ENCODE data around the gene DDR2. TPM values are rescaled to one million over a fixed set of nuclear protein-coding genes. Genes with fewer than 3 reads are reported as not detected.

Gene DDR2
- total and polyA plus RNA-seq, 8 donors = 28.5 to 47.9 (median 45.0) TPM

DNA sequence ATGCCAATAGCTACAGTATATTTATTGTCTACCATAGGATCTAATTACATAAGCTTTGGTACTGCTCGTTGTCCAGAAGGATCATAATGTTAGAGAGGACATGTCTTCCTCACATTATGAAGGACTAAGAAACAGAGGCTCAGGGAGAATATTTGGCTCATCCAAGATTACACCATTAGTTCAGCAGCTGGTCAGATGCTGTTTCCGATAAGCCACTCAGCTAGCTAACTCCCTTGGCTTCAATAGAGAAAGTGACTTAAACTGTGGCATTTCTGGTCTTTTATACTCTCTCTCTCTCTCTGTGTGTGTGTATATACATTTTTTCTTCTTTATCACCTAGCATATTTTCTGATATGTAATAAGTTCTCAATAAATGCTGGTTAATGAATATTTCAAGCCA is 70.4 kb downstream of the DDR2 start:
- no peaks in the 10 kb centered on the region for H3K36me3 ChIP-seq
- TF ChIP-seq, protein P1, sequence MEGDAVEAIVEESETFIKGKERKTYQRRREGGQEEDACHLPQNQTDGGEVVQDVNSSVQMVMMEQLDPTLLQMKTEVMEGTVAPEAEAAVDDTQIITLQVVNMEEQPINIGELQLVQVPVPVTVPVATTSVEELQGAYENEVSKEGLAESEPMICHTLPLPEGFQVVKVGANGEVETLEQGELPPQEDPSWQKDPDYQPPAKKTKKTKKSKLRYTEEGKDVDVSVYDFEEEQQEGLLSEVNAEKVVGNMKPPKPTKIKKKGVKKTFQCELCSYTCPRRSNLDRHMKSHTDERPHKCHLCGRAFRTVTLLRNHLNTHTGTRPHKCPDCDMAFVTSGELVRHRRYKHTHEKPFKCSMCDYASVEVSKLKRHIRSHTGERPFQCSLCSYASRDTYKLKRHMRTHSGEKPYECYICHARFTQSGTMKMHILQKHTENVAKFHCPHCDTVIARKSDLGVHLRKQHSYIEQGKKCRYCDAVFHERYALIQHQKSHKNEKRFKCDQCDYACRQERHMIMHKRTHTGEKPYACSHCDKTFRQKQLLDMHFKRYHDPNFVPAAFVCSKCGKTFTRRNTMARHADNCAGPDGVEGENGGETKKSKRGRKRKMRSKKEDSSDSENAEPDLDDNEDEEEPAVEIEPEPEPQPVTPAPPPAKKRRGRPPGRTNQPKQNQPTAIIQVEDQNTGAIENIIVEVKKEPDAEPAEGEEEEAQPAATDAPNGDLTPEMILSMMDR (IDR thresholded peaks at IDR 0.05) = no peak
- H3K9me3 ChIP-seq = no peaks in the 10 kb centered on the region
- no peak for ATAC-seq
- H3K4me1 ChIP-seq = no peaks in the 10 kb centered on the region
- no peaks in the 10 kb centered on the region for H3K27me3 ChIP-seq
- H3K4me3 ChIP-seq = no peak overlapping the region
- intact Hi-C loops (cut with DNase I) = no loop called here
- no peak for DNase-seq
- no peak overlapping the region for H3K27ac ChIP-seq

DNA sequence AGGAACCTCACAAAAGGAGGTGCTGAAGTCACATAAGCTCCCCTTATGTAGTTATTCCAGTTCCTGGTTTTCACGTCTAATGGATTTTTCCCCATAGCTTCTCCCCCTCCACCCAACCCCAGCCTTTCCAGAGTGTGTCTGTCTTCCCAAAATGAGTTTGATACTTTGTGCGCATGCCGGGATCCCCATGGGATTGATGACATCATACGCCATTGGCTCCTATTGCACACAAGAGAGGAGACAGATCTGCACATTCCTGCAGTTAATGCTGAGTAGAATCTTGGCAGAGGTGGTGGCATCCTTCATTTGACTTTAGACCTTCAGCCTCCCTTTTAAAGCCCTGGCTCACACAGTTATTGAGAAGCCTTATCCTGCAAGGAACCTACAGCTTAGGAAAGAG is 71.4 kb downstream of the DDR2 start:
- no peaks in the 10 kb centered on the region for H3K4me1 ChIP-seq

DNA sequence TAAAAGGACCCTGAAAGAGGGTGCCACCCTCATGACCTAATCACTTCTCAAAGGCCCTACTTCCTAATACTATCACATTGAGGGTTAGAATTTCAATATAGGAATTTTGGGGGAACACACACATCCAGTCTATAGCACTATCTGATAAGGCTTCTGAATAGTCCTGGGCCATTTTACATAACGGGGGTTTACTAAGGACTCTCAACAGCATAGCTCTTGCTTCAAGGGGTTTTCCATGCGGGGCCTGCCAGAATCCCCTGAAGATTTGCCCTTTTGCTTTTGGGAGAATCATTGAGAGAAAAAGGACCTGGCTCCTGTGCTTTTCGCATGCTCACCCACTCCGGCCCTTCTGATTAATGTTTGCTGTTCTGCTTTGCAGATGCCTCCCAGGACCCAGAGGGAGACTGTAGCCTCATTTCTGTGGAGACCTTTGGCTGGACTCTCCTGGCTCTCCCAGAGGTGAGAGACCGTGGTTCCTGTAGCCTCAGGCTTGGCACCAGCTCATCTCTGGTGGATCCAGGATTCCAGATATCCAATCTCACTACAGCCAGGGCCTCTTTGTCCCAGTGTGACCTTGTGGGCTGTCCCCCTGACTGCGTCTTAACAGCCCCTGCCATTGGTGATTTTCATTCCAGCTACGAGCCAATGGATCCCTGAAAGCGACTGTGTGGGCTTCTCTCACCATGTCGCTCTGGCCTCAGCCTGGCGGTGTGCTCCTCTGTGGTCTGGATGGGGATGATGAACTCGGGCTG is 72.6 kb downstream of the DDR2 start:
- Histone ChIP-seq H3K27ac (no peak overlapping the region), H3K27me3 (no peaks in the 10 kb centered on the region), H3K9me3 (no peaks in the 10 kb centered on the region), H3K4me1 (peaks cover 7 to 11% of the 10 kb centered on the region in 2 donors), H3K4me3 (no peak overlapping the region), H3K36me3 (no peaks in the 10 kb centered on the region)
- ATAC-seq (no peak), DNase-seq (no peak)
- intact Hi-C loops (cut with DNase I) = no loop called here
- TF ChIP-seq, protein P1 (IDR thresholded peaks at IDR 0.05) = no peak

More for the DNA sequence above, 71.4 kb downstream of the DDR2 start:
- Histone ChIP-seq H3K4me3 (no peak overlapping the region), H3K9me3 (no peaks in the 10 kb centered on the region), H3K27me3 (no peaks in the 10 kb centered on the region), H3K36me3 (no peaks in the 10 kb centered on the region), H3K27ac (no peak overlapping the region)
- intact Hi-C loops (cut with DNase I) = no loop called here
- ATAC-seq = no peak
- DNase-seq = no peak
- TF ChIP-seq, protein P1 (IDR thresholded peaks at IDR 0.05) = no peak

DNA sequence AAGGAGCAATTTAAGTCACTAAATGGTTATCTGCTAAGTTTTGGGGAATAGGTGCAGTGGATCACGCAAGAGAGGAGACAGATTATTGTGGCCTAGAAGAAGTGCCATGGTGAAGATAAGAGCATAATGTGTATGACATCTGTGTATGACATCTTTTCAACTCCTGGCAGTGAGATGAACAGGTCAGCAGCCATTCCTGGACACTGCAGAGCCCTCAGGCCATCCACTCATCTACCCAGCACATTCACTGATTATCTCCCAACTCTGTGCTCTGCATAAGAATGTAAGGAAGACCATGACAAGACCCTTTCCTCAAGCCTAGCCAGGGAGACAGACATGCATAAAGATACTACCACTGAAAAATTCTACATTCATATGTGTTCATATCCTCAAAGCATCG is 73.7 kb downstream of the DDR2 start:
- intact Hi-C loops (cut with DNase I) = no loop called here
- ATAC-seq = no peak
- no peaks in the 10 kb centered on the region for H3K9me3 ChIP-seq

DNA sequence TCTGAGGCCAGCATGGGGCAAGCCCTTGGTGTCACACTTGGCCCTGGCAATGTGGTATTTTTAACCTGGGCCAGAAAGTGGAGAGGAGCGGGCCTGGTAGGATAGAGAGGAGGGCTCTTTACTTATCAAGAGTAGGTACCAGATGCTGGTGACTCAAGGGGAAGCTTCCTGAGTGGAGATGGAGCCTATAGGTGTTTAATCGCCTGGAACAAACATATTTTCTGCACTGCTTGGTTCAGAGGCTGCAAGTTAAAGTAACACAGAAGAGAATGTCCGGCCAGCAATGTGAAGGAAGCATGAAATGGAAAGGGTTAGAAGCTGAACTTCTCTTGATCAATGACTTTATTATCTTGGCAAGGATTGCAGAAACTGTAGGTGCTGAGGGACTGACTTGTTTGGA is 74.3 kb downstream of the DDR2 start:
- Histone ChIP-seq H3K4me1 (peaks cover 16 to 18% of the 10 kb centered on the region in 2 donors), H3K4me3 (no peak overlapping the region), H3K27me3 (no peaks in the 10 kb centered on the region), H3K36me3 (no peaks in the 10 kb centered on the region), H3K27ac (no peak overlapping the region), H3K9me3 (no peaks in the 10 kb centered on the region)
- TF ChIP-seq, protein P1 (IDR thresholded peaks at IDR 0.05) = no peak
- no peak for ATAC-seq
- intact Hi-C loops (cut with DNase I) = no loop called here
- no peak for DNase-seq

More for the DNA sequence above, 73.7 kb downstream of the DDR2 start:
- TF ChIP-seq, protein P1 (IDR thresholded peaks at IDR 0.05) = no peak
- peaks cover 16 to 18% of the 10 kb centered on the region in 2 donors for H3K4me1 ChIP-seq
- H3K36me3 ChIP-seq = no peaks in the 10 kb centered on the region
- no peak overlapping the region for H3K4me3 ChIP-seq
- no peak for DNase-seq
- H3K27ac ChIP-seq = no peak overlapping the region
- no peaks in the 10 kb centered on the region for H3K27me3 ChIP-seq
